Liver (tissue), 9 donors: Measurements from ENCODE around the gene ACOT11. TPM values are rescaled to one million over a fixed set of nuclear protein-coding genes. Genes with fewer than 3 reads are reported as not detected.

ENCODE experiments used
- DNase-seq: peaks from one replicate; pipeline ENCODE4 v3.0.0-alpha.2; 2017; ENCODE audit warnings: low spot score
- H3K27ac ChIP-seq, 2 donors: one replicate each; pipeline ENCODE4 v1.7.0; 2013; ENCODE audit warnings: inconsistent platforms in 2 of 2, low read length in 2 of 2, control low read depth in 1 of 2, low read depth in 1 of 2, mild to moderate bottlenecking in 1 of 2
- H3K27me3 ChIP-seq, 4 donors: one replicate each; pipeline versions ENCODE4 v1.6.1 to v1.7.0; 2013; ENCODE audit warnings: low read length in 3 of 4, inconsistent platforms in 1 of 4, mild to moderate bottlenecking in 1 of 4, moderate library complexity in 1 of 4; ENCODE audit not compliant: control insufficient read depth in 4 of 4, insufficient read depth in 4 of 4
- H3K36me3 ChIP-seq, 4 donors: one replicate each; pipeline versions ENCODE4 v1.6.1 to v1.7.0; 2013; ENCODE audit warnings: low read length in 3 of 4, mild to moderate bottlenecking in 3 of 4, low read depth in 1 of 4, moderate library complexity in 1 of 4; ENCODE audit not compliant: control insufficient read depth in 4 of 4, insufficient read depth in 3 of 4
- H3K4me1 ChIP-seq, 4 donors: one replicate each; pipeline versions ENCODE4 v1.6.1 to v1.7.0; 2013; ENCODE audit warnings: low read length in 3 of 4, mild to moderate bottlenecking in 3 of 4, moderate library complexity in 1 of 4; ENCODE audit not compliant: control insufficient read depth in 4 of 4, insufficient read depth in 4 of 4
- H3K4me3 ChIP-seq, 3 donors: one replicate each; pipeline versions ENCODE4 v1.6.1 to v1.7.0; 2013; ENCODE audit warnings: low read length in 3 of 3, control low read depth in 1 of 3, low read depth in 1 of 3, mild to moderate bottlenecking in 1 of 3
- H3K9ac ChIP-seq, 2 donors: one replicate each; pipeline ENCODE4 v1.7.0; 2013; ENCODE audit warnings: low read length in 2 of 2, mild to moderate bottlenecking in 2 of 2, moderate library complexity in 2 of 2, control low read depth in 1 of 2, low read depth in 1 of 2
- H3K9me3 ChIP-seq, 4 donors: one replicate each; pipeline versions ENCODE4 v1.6.1 to v1.7.0; 2013; ENCODE audit warnings: low read length in 3 of 4; ENCODE audit not compliant: control insufficient read depth in 4 of 4
- EGR1 ChIP-seq, 2 donors: IDR thresholded peaks; 2 replicates each; pipeline ENCODE4 v1.6.1; 2016 to 2018; ENCODE audit warnings: antibody characterized with exemption in 2 of 2, low read depth in 2 of 2
- FOXA1 ChIP-seq: IDR thresholded peaks from 2 replicates; pipeline ENCODE4 v1.6.1; 2016; ENCODE audit warnings: antibody characterized with exemption
- FOXA2 ChIP-seq: IDR thresholded peaks from 2 replicates; pipeline ENCODE4 v1.6.1; 2016; ENCODE audit warnings: antibody characterized with exemption
- GABPA ChIP-seq, 2 donors: IDR thresholded peaks in 1 of 2; conservative IDR thresholded peaks in 1 of 2; 2 replicates each; pipeline ENCODE4 v1.6.1; 2016; ENCODE audit warnings: antibody characterized with exemption in 2 of 2, mild to moderate bottlenecking in 1 of 2, moderate library complexity in 1 of 2
- HNF4A ChIP-seq, 2 donors: conservative IDR thresholded peaks; 2 replicates each; pipeline ENCODE4 v1.6.1; 2016; ENCODE audit warnings: antibody characterized with exemption in 2 of 2, mild to moderate bottlenecking in 2 of 2
- NR2F2 ChIP-seq: IDR thresholded peaks from 2 replicates; pipeline ENCODE4 v1.6.1; 2016; ENCODE audit warnings: antibody characterized with exemption
- RAD21 ChIP-seq, 2 donors: IDR thresholded peaks; 2 replicates each; pipeline ENCODE4 v1.6.1; 2016; ENCODE audit warnings: antibody characterized with exemption in 2 of 2, mild to moderate bottlenecking in 2 of 2
- RXRA ChIP-seq, 2 donors: IDR thresholded peaks; 2 replicates each; pipeline ENCODE4 v1.6.1; 2017 to 2018; ENCODE audit warnings: antibody characterized with exemption in 2 of 2, mild to moderate bottlenecking in 1 of 2
- SP1 ChIP-seq: IDR thresholded peaks from 2 replicates; pipeline ENCODE4 v1.6.1; 2018; ENCODE audit warnings: antibody characterized with exemption, mild to moderate bottlenecking
- TAF1 ChIP-seq: conservative IDR thresholded peaks from 2 replicates; pipeline ENCODE4 v1.6.1; 2016; ENCODE audit warnings: antibody characterized with exemption, mild to moderate bottlenecking
- YY1 ChIP-seq: IDR thresholded peaks from 2 replicates; pipeline ENCODE4 v1.6.1; 2016; ENCODE audit warnings: antibody characterized with exemption, mild to moderate bottlenecking
- WGBS: extraction: QIAGEN DNeasy Blood & Tissue Kit; methylation state at CpG from one replicate; pipeline ENCODE4 v1.1.7; 2013; 5-methylcytosine and 5-hydroxymethylcytosine counted together
- polyA plus RNA-seq, 2 donors: library from polyadenylated mRNA; stranded (reverse) in 1 of 2; unstranded in 1 of 2; fragments of 200-250 nt in 1 of 2; fragments of >200 nt in 1 of 2; fragmentation: Nextera tagmentation in 1 of 2; extraction: Ambion mirVana in 1 of 2; gene quantifications; one replicate each; pipeline versions ENCODE4 v1.2.1 to v1.2.3, GENCODE V29; 2013 to 2015
- total RNA-seq, 2 donors: library from RNA; depleted of rRNA; stranded (reverse); fragments of >200 nt; gene quantifications; one replicate each; pipeline ENCODE4 v1.2.3, GENCODE V29; 2014
- TF ChIP-seq, protein P1 (sequence below): IDR thresholded peaks from 2 replicates; pipeline ENCODE4 v1.6.1; 2016; ENCODE audit warnings: antibody characterized with exemption
- TF ChIP-seq, protein P2 (sequence below): IDR thresholded peaks from 2 replicates; pipeline ENCODE4 v1.6.1; 2016; ENCODE audit warnings: antibody characterized with exemption, mild to moderate bottlenecking
- TF ChIP-seq, protein P3 (sequence below): fragments of 150-350 bp; IDR thresholded peaks from 2 replicates; pipeline ENCODE4 v1.5.1; 2017; ENCODE audit warnings: improper control_type of control experiment, low read depth, low read length; ENCODE audit not compliant: missing input control
- donor health status: healthy.
- donor health status: healthy.
- donor health status: healthy.
- donor health status: healthy.
- donor health status: healthy.

ACOT11 gene
- total and polyA plus RNA-seq, 4 donors, result 0.13 to 1.1 (median 0.50) TPM

- Histone ChIP-seq H3K4me1 (peaks cover 0 to 9% (median 7%) of the 10 kb centered on the region in 4 donors), H3K4me3 (peak overlapping the region in 1 of 3 donors; percentile 48), H3K27me3 (no peaks in the 10 kb centered on the region), H3K27ac (no peak overlapping the region), H3K9me3 (peaks cover 0 to 3% (median 0%) of the 10 kb centered on the region in 4 donors), H3K36me3 (no peaks in the 10 kb centered on the region), H3K9ac (no peak overlapping the region)
- TF ChIP-seq RAD21 (IDR thresholded peaks at IDR 0.05) (no peak), FOXA2 (no peak), YY1 (no peak), GABPA (IDR thresholded peaks at IDR 0.05 in 1 of 2, conservative IDR thresholded peaks at IDR 0.05 in 1 of 2) (no peak), EGR1 (IDR thresholded peaks at IDR 0.05; ENCODE audit: low read depth in 2 of 2) (no peak), FOXA1 (no peak), TAF1 (no peak), HNF4A (conservative IDR thresholded peaks at IDR 0.05) (no peak), NR2F2 (no peak), SP1 (no peak)
- TF ChIP-seq, protein P1, sequence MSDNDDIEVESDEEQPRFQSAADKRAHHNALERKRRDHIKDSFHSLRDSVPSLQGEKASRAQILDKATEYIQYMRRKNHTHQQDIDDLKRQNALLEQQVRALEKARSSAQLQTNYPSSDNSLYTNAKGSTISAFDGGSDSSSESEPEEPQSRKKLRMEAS, result no peak
- TF ChIP-seq, protein P2, sequence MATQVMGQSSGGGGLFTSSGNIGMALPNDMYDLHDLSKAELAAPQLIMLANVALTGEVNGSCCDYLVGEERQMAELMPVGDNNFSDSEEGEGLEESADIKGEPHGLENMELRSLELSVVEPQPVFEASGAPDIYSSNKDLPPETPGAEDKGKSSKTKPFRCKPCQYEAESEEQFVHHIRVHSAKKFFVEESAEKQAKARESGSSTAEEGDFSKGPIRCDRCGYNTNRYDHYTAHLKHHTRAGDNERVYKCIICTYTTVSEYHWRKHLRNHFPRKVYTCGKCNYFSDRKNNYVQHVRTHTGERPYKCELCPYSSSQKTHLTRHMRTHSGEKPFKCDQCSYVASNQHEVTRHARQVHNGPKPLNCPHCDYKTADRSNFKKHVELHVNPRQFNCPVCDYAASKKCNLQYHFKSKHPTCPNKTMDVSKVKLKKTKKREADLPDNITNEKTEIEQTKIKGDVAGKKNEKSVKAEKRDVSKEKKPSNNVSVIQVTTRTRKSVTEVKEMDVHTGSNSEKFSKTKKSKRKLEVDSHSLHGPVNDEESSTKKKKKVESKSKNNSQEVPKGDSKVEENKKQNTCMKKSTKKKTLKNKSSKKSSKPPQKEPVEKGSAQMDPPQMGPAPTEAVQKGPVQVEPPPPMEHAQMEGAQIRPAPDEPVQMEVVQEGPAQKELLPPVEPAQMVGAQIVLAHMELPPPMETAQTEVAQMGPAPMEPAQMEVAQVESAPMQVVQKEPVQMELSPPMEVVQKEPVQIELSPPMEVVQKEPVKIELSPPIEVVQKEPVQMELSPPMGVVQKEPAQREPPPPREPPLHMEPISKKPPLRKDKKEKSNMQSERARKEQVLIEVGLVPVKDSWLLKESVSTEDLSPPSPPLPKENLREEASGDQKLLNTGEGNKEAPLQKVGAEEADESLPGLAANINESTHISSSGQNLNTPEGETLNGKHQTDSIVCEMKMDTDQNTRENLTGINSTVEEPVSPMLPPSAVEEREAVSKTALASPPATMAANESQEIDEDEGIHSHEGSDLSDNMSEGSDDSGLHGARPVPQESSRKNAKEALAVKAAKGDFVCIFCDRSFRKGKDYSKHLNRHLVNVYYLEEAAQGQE, result no peak
- TF ChIP-seq, protein P3, sequence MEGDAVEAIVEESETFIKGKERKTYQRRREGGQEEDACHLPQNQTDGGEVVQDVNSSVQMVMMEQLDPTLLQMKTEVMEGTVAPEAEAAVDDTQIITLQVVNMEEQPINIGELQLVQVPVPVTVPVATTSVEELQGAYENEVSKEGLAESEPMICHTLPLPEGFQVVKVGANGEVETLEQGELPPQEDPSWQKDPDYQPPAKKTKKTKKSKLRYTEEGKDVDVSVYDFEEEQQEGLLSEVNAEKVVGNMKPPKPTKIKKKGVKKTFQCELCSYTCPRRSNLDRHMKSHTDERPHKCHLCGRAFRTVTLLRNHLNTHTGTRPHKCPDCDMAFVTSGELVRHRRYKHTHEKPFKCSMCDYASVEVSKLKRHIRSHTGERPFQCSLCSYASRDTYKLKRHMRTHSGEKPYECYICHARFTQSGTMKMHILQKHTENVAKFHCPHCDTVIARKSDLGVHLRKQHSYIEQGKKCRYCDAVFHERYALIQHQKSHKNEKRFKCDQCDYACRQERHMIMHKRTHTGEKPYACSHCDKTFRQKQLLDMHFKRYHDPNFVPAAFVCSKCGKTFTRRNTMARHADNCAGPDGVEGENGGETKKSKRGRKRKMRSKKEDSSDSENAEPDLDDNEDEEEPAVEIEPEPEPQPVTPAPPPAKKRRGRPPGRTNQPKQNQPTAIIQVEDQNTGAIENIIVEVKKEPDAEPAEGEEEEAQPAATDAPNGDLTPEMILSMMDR, result no peak
- DNase-seq, result no peak
- 50% methylated on average over 10 of the region's 10 CpGs for WGBS
These were observed 48.0 kb upstream of the ACOT11 start for GRCh38 chr1:54500107-54500431.

DNA sequence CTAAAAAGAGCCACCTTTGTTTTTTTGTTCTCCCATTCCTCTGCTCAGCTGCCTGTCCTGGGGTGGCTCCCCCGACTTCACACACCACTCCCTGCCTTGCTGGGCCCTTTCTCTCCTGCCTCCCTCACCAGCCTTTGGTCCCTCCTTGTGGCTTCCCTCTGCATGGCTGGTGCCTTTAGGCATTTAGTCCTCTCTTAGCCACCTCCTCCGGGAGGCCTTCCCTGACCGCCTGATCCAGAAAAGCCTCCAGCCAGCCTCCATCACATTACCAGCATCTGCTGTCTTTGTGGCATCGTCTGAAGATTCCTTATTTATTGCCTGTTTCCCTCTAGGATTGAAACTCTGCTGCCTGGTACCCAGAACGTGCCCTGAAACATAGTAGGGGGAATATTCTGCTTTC lies 46.2 kb upstream of the ACOT11 start:
- Histone ChIP-seq H3K36me3 (no peaks in the 10 kb centered on the region), H3K9ac (no peak overlapping the region), H3K27me3 (no peaks in the 10 kb centered on the region), H3K27ac (no peak overlapping the region), H3K9me3 (peaks cover 0 to 3% (median 0%) of the 10 kb centered on the region in 4 donors), H3K4me1 (peaks cover 0 to 9% (median 7%) of the 10 kb centered on the region in 4 donors), H3K4me3 (no peak overlapping the region)
- no peak for DNase-seq
- TF ChIP-seq HNF4A (conservative IDR thresholded peaks at IDR 0.05), result no peak
- TF ChIP-seq, protein P3, result no peak
- TF ChIP-seq, protein P1, result no peak
- no peak for TF ChIP-seq NR2F2
- no peak for TF ChIP-seq GABPA (IDR thresholded peaks at IDR 0.05 in 1 of 2, conservative IDR thresholded peaks at IDR 0.05 in 1 of 2)
- no peak for TF ChIP-seq RXRA (IDR thresholded peaks at IDR 0.05)
- no peak for TF ChIP-seq YY1
- TF ChIP-seq TAF1, result no peak
- 82% methylated on average over 5 of the region's 5 CpGs for WGBS
